AG10803 (cell line): ENCODE results near the gene TARS1.

Experiments
- DNase-seq: peaks from one replicate; pipeline ENCODE4 v3.0.0; 2010; ENCODE audit warnings: low read depth
- H3K4me3 ChIP-seq: 2 replicates; pipeline ENCODE4 v1.5.1; 2011; ENCODE audit warnings: mild to moderate bottlenecking, low read length, control low read depth
- CTCF ChIP-seq: conservative IDR thresholded peaks from 2 replicates; pipeline ENCODE4 v1.5.1; 2011; ENCODE audit warnings: mild to moderate bottlenecking, low read length, control low read depth, inconsistent platforms

TARS1 gene

GRCh38 chr5:33482335-33482734 is 41.6 kb downstream of the TARS1 start:
- DNase-seq, result no peak
- no peak overlapping the region for H3K4me3 ChIP-seq
- no peak for TF ChIP-seq CTCF

- no peak for DNase-seq
- TF ChIP-seq CTCF, result no peak
- no peak overlapping the region for H3K4me3 ChIP-seq
Observed at GRCh38 chr5:33487236-33487635, 46.5 kb downstream of the TARS1 start.

- no peak for TF ChIP-seq CTCF
- no peak for DNase-seq
- no peak overlapping the region for H3K4me3 ChIP-seq
Observed at GRCh38 chr5:33488558-33489355, 48.0 kb downstream of the TARS1 start.

- DNase-seq, result no peak
- no peak overlapping the region for H3K4me3 ChIP-seq
- TF ChIP-seq CTCF, result no peak
Observed at GRCh38 chr5:33489481-33490067, 48.8 kb downstream of the TARS1 start.

- no peak for TF ChIP-seq CTCF
- no peak for DNase-seq
- no peak overlapping the region for H3K4me3 ChIP-seq
Observed at GRCh38 chr5:33490071-33490665, 49.4 kb downstream of the TARS1 start.

- no peak overlapping the region for H3K4me3 ChIP-seq
- peak; percentile 41 for DNase-seq
- no peak for TF ChIP-seq CTCF
Observed at GRCh38 chr5:33491941-33492340, 51.2 kb downstream of the TARS1 start.

GRCh38 chr5:33494466-33494865 is 53.7 kb downstream of the TARS1 start:
- TF ChIP-seq CTCF, result no peak
- peak; percentile 63 for DNase-seq

More at GRCh38 chr5:33494466-33494865, 53.7 kb downstream of the TARS1 start:
- H3K4me3 ChIP-seq, result no peak overlapping the region
